Measurements from ENCODE around the gene CDC42BPB. TPM values are rescaled to one million over a fixed set of nuclear protein-coding genes. Genes with fewer than 3 reads are reported as not detected.
"Not testable (repeated sequence)": the region's sequence is repeated elsewhere in the genome, so short reads cannot be mapped to it uniquely, and the experiment has no call there.

The CDC42BPB gene
- total RNA-seq, 4 donors from 2014 or later = 105 to 178 (median 107) TPM

- no peak for DNase-seq (ENCODE audit: low spot score in 2 of 2)
- H3K4me3 ChIP-seq = peak overlapping the region; percentile 81
- H3K27me3 ChIP-seq = no peaks in the 10 kb centered on the region
- H3K4me1 ChIP-seq = peaks cover 42% of the 10 kb centered on the region
- 61% methylated on average over 8 of the region's 8 CpGs for WGBS
- TF ChIP-seq POLR2AphosphoS5 (IDR thresholded peaks at IDR 0.05) = no peak
- TF ChIP-seq POLR2A (IDR thresholded peaks at IDR 0.05) = no peak
- TF ChIP-seq EP300 (IDR thresholded peaks at IDR 0.05) = no peak
- no peak for TF ChIP-seq CTCF (IDR thresholded peaks at IDR 0.05)
- no peaks in the 10 kb centered on the region for H3K36me3 ChIP-seq
- H3K27ac ChIP-seq = peak overlapping the region; percentile 96
- no peaks in the 10 kb centered on the region for H3K9me3 ChIP-seq
Measured at GRCh38 chr14:103055695-103056094, 1.7 kb downstream of the CDC42BPB start.

- no peaks in the 10 kb centered on the region for H3K36me3 ChIP-seq
- H3K27me3 ChIP-seq = no peaks in the 10 kb centered on the region
- whole genome bisulfite sequencing = 80% methylated on average over 10 of the region's 10 CpGs
- TF ChIP-seq CTCF (IDR thresholded peaks at IDR 0.05) (no peak), POLR2A (IDR thresholded peaks at IDR 0.05) (no peak), EP300 (IDR thresholded peaks at IDR 0.05) (no peak), POLR2AphosphoS5 (IDR thresholded peaks at IDR 0.05) (no peak)
- peaks cover 22% of the 10 kb centered on the region for H3K4me1 ChIP-seq
- no peaks in the 10 kb centered on the region for H3K9me3 ChIP-seq
- DNase-seq (ENCODE audit: low spot score in 2 of 2) = no peak
- no peak overlapping the region for H3K27ac ChIP-seq
- H3K4me3 ChIP-seq = no peak overlapping the region
Measured at GRCh38 chr14:103052407-103052806, 4.9 kb downstream of the CDC42BPB start.

GRCh38 chr14:103050935-103051334 lies 6.4 kb downstream of the CDC42BPB start:
- Histone ChIP-seq H3K9me3 (no peaks in the 10 kb centered on the region), H3K4me1 (peaks cover 22% of the 10 kb centered on the region), H3K27me3 (no peaks in the 10 kb centered on the region), H3K36me3 (no peaks in the 10 kb centered on the region), H3K27ac (no peak overlapping the region), H3K4me3 (no peak overlapping the region)
- 78% methylated on average over 5 of the region's 5 CpGs for WGBS
- no peak for DNase-seq (ENCODE audit: low spot score in 2 of 2)
- TF ChIP-seq CTCF (IDR thresholded peaks at IDR 0.05) (no peak), POLR2A (IDR thresholded peaks at IDR 0.05) (no peak), POLR2AphosphoS5 (IDR thresholded peaks at IDR 0.05) (no peak), EP300 (IDR thresholded peaks at IDR 0.05) (no peak)

GRCh38 chr14:103047453-103047852 lies 9.9 kb downstream of the CDC42BPB start:
- H3K27ac ChIP-seq; H3K27me3 ChIP-seq; H3K4me3 ChIP-seq; DNase-seq (ENCODE audit: low spot score in 2 of 2); H3K9me3 ChIP-seq; H3K36me3 ChIP-seq: not testable (repeated sequence)
- WGBS = 92% methylated on average over 8 of the region's 8 CpGs
- H3K4me1 ChIP-seq = peaks cover 20% of the 10 kb centered on the region

GRCh38 chr14:103045371-103045869 lies 11.9 kb downstream of the CDC42BPB start:
- Histone ChIP-seq H3K4me1 (peaks cover 20% of the 10 kb centered on the region), H3K36me3 (peaks cover 8% of the 10 kb centered on the region), H3K27ac (no peak overlapping the region), H3K27me3 (no peaks in the 10 kb centered on the region), H3K9me3 (no peaks in the 10 kb centered on the region), H3K4me3 (no peak overlapping the region)
- no peak for DNase-seq (ENCODE audit: low spot score in 2 of 2)
- 52% methylated on average over 15 of the region's 15 CpGs for WGBS
- TF ChIP-seq EP300 (IDR thresholded peaks at IDR 0.05) (no peak), CTCF (IDR thresholded peaks at IDR 0.05) (no peak), POLR2AphosphoS5 (IDR thresholded peaks at IDR 0.05) (no peak), POLR2A (IDR thresholded peaks at IDR 0.05) (no peak)

All from suprapubic skin (tissue), 4 donors.